HG02981 (cell line): ENCODE data around the gene LTB.
A peak's percentile ranks its signal among the peaks of the same experiment; 100 is the strongest.

Experiments
- ATAC-seq: cut with Tn5 transposase; IDR thresholded peaks from one replicate; pipeline ENCODE4 v1.9.1; 2021; ENCODE audit warnings: mild to moderate bottlenecking, moderate library complexity; ENCODE audit not compliant: unreplicated experiment

Gene LTB

DNA sequence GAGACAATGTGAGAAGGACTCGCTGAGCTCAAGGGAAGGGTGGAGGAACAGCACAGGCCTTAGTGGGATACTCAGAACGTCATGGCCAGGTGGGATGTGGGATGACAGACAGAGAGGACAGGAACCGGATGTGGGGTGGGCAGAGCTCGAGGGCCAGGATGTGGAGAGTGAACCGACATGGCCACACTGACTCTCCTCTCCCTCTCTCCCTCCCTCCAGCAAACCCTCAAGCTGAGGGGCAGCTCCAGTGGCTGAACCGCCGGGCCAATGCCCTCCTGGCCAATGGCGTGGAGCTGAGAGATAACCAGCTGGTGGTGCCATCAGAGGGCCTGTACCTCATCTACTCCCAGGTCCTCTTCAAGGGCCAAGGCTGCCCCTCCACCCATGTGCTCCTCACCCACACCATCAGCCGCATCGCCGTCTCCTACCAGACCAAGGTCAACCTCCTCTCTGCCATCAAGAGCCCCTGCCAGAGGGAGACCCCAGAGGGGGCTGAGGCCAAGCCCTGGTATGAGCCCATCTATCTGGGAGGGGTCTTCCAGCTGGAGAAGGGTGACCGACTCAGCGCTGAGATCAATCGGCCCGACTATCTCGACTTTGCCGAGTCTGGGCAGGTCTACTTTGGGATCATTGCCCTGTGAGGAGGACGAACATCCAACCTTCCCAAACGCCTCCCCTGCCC, 5.2 kb downstream of the LTB start:
- no peak for ATAC-seq

DNA sequence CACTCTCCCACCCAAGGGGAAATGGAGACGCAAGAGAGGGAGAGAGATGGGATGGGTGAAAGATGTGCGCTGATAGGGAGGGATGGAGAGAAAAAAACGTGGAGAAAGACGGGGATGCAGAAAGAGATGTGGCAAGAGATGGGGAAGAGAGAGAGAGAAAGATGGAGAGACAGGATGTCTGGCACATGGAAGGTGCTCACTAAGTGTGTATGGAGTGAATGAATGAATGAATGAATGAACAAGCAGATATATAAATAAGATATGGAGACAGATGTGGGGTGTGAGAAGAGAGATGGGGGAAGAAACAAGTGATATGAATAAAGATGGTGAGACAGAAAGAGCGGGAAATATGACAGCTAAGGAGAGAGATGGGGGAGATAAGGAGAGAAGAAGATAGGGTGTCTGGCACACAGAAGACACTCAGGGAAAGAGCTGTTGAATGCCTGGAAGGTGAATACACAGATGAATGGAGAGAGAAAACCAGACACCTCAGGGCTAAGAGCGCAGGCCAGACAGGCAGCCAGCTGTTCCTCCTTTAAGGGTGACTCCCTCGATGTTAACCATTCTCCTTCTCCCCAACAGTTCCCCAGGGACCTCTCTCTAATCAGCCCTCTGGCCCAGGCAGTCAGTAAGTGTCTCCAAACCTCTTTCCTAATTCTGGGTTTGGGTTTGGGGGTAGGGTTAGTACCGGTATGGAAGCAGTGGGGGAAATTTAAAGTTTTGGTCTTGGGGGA, 6.1 kb downstream of the LTB start:
- ATAC-seq = no peak

DNA sequence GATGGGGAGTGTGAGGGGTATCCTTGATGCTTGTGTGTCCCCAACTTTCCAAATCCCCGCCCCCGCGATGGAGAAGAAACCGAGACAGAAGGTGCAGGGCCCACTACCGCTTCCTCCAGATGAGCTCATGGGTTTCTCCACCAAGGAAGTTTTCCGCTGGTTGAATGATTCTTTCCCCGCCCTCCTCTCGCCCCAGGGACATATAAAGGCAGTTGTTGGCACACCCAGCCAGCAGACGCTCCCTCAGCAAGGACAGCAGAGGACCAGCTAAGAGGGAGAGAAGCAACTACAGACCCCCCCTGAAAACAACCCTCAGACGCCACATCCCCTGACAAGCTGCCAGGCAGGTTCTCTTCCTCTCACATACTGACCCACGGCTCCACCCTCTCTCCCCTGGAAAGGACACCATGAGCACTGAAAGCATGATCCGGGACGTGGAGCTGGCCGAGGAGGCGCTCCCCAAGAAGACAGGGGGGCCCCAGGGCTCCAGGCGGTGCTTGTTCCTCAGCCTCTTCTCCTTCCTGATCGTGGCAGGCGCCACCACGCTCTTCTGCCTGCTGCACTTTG, 6.8 kb downstream of the LTB start, which contains the start of gene TNF:
TNF (plus strand) TSS at position 231 of the 567 bp plus-strand sequence; CDS start at position 408, 177 bp downstream.
- ATAC-seq = no peak

DNA sequence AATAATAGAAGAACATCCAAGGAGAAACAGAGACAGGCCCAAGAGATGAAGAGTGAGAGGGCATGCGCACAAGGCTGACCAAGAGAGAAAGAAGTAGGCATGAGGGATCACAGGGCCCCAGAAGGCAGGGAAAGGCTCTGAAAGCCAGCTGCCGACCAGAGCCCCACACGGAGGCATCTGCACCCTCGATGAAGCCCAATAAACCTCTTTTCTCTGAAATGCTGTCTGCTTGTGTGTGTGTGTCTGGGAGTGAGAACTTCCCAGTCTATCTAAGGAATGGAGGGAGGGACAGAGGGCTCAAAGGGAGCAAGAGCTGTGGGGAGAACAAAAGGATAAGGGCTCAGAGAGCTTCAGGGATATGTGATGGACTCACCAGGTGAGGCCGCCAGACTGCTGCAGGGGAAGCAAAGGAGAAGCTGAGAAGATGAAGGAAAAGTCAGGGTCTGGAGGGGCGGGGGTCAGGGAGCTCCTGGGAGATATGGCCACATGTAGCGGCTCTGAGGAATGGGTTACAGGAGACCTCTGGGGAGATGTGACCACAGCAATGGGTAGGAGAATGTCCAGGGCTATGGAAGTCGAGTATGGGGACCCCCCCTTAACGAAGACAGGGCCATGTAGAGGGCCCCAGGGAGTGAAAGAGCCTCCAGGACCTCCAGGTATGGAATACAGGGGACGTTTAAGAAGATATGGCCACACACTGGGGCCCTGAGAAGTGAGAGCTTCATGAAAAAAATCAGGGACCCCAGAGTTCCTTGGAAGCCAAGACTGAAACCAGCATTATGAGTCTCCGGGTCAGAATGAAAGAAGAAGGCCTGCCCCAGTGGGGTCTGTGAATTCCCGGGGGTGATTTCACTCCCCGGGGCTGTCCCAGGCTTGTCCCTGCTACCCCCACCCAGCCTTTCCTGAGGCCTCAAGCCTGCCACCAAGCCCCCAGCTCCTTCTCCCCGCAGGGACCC, 7.8 kb downstream of the LTB start:
- no peak for ATAC-seq

- ATAC-seq = no peak
Measured at GRCh38 chr6:31573239-31574105, 8.8 kb downstream of the LTB start.

DNA sequence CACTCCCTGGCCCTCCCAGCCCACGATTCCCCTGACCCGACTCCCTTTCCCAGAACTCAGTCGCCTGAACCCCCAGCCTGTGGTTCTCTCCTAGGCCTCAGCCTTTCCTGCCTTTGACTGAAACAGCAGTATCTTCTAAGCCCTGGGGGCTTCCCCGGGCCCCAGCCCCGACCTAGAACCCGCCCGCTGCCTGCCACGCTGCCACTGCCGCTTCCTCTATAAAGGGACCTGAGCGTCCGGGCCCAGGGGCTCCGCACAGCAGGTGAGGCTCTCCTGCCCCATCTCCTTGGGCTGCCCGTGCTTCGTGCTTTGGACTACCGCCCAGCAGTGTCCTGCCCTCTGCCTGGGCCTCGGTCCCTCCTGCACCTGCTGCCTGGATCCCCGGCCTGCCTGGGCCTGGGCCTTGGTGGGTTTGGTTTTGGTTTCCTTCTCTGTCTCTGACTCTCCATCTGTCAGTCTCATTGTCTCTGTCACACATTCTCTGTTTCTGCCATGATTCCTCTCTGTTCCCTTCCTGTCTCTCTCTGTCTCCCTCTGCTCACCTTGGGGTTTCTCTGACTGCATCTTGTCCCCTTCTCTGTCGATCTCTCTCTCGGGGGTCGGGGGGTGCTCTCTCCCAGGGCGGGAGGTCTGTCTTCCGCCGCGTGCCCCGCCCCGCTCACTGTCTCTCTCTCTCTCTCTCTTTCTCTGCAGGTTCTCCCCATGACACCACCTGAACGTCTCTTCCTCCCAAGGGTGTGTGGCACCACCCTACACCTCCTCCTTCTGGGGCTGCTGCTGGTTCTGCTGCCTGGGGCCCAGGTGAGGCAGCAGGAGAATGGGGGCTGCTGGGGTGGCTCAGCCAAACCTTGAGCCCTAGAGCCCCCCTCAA, 9.9 kb downstream of the LTB start, which contains the start of gene LTA:
LTA (plus strand) TSS at position 249 of the 871 bp plus-strand sequence; CDS start at position 703, 454 bp downstream.
- ATAC-seq = peak; percentile 38

- ATAC-seq = no peak
Measured at GRCh38 chr6:31569861-31570536, 12.2 kb downstream of the LTB start.

- ATAC-seq = peak; percentile 60
Measured at GRCh38 chr6:31568537-31568961, 13.7 kb downstream of the LTB start.

- no peak for ATAC-seq
Measured at GRCh38 chr6:31567531-31568370, 14.5 kb downstream of the LTB start.

DNA sequence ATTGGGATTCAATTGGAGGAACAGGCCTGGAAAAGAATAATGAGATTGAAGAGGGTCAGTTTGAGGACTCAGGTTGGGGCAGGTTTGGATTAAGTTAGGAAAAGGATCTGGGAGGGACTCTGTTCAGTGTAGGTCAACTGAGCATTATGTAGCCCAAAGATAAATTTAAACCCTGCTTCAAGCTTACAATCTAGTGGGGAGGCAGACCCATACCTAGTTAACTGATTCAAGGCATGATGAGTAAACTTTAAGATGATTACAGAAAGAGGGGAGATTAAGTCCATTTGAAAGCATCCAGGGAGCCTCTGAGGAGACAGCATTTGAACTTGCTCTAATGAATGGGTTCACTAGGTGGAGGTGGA, 21.5 kb downstream of the LTB start:
- no peak for ATAC-seq

DNA sequence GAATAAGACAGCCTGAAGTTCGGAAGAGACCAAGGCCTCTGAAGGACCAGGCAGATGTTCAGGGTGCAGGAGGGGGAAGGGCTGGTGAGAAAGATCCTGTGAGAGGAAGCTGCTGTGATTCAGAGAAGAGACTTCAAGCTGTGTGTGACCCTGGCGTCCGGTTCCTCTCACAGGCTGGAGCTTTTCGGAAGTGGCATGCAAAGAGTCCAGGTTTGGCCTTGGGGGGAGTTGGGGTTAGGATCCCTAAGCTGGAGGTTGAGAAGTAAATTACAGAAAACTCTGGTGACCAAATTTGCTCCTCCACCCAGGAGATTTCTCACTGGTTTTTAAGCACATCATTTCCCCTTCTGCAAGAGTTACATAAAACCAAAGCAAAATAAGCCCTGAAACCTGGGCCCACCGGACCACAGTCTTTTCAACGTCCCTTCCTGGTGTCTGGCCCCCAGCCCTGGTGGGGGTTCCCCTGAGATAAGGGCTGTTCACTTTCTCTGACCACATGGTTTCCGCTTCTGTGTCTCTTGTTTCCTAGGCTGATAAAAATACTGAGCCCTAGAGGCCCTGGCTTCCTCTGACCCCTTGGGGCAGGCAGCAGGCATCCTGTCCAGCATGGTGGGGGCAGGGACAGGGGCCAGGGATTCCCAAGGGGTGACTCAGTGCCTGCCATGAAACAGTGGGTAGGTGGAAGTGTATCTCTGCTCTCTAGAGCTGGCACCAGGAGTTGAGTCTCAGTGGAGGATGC, 22.1 kb downstream of the LTB start:
- peak; percentile 62 for ATAC-seq

DNA sequence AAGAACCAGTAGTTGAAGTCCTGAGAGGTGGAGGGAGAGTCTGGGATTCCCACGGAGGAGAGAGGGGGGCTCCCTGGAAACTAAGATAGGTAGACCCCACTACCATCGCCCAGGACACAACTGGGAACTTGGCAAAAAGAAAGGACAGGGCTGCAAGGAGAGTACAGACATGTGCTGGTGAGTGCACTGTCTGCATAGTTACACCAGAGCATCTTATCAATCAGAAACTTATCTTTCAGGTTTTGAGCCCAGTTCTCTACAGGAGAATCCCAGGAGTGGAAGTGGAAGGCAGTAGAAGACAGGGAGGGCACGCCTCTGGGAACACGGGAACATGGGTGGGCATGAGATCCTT, 22.6 kb downstream of the LTB start:
- no peak for ATAC-seq

- ATAC-seq = peak; percentile 30
Measured at GRCh38 chr6:31558631-31559500, 23.4 kb downstream of the LTB start.

DNA sequence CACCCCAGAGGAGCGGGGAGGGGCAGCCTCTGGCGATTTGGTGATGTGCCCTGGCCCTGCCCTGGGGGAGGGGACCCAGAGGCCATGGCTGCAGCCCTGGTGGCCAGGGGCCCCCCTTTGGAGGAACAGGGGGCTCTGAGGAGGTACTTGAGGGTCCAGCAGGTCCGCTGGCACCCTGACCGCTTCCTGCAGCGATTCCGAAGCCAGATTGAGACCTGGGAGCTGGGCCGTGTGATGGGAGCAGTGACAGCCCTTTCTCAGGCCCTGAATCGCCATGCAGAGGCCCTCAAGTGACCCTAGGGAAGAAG, 24.0 kb downstream of the LTB start:
- ATAC-seq = no peak

GRCh38 chr6:31557443-31558317, 24.5 kb downstream of the LTB start:
- no peak for ATAC-seq
